CD14-positive monocyte (primary cell): ENCODE measurements around the gene TRIM15. TPM values are rescaled to one million over a fixed set of nuclear protein-coding genes. Genes with fewer than 3 reads are reported as not detected.
A peak's percentile ranks its signal among the peaks of the same experiment; 100 is the strongest.
"Not testable (repeated sequence)": the region's sequence is repeated elsewhere in the genome, so short reads cannot be mapped to it uniquely, and the experiment has no call there.

Experiments
- DNase-seq, 3 donors: peaks; one replicate each; pipeline ENCODE4 v3.0.0-alpha.2; 2011 to 2022
- H2AFZ ChIP-seq: 2 replicates; pipeline ENCODE4 v1.6.0; 2012; ENCODE audit warnings: mild to moderate bottlenecking, low read depth, low read length, inconsistent platforms; ENCODE audit not compliant: insufficient read depth, poor library complexity, severe bottlenecking
- H3K27ac ChIP-seq, 2 donors: 1 replicate in 1 of 2; 2 replicates in 1 of 2; pipeline ENCODE4 v1.5.1; 2012 to 2013; ENCODE audit warnings: low read length in 2 of 2, control low read depth in 1 of 2, inconsistent platforms in 1 of 2, low read depth in 1 of 2, mild to moderate bottlenecking in 1 of 2
- H3K27me3 ChIP-seq, 2 donors: one replicate each; pipeline versions ENCODE4 v1.6.0 to v1.6.1; 2011 to 2013; ENCODE audit warnings: low read length in 2 of 2; ENCODE audit not compliant: control insufficient read depth in 2 of 2, insufficient read depth in 2 of 2
- H3K36me3 ChIP-seq, 2 donors: replicated peaks in 1 of 2; 1 replicate in 1 of 2; 2 replicates in 1 of 2; pipeline versions ENCODE4 v1.5.1 to v1.6.1; 2012 to 2013; ENCODE audit warnings: low read length in 2 of 2, control low read depth in 1 of 2, inconsistent platforms in 1 of 2, mild to moderate bottlenecking in 1 of 2; ENCODE audit not compliant: insufficient read depth in 2 of 2, control insufficient read depth in 1 of 2
- H3K4me1 ChIP-seq, 2 donors: 1 replicate in 1 of 2; 2 replicates in 1 of 2; pipeline versions ENCODE4 v1.5.1 to v1.6.1; 2012 to 2013; ENCODE audit warnings: low read length in 2 of 2, control low read depth in 1 of 2, inconsistent platforms in 1 of 2, mild to moderate bottlenecking in 1 of 2, moderate library complexity in 1 of 2; ENCODE audit not compliant: insufficient read depth in 2 of 2, control insufficient read depth in 1 of 2
- H3K4me2 ChIP-seq: replicated peaks from 2 replicates; pipeline ENCODE3; 2012; ENCODE audit warnings: low read length, moderate library complexity, mild to moderate bottlenecking; ENCODE audit not compliant: poor library complexity, severe bottlenecking; ENCODE audit errors: extremely low read depth
- H3K4me3 ChIP-seq, 3 experiments: fragments of 200-600 bp in 1 of 3; sonication (generic) in 1 of 3; replicated peaks in 1 of 3; 1 replicate in 2 of 3; 2 replicates in 1 of 3; pipeline ENCODE4 v1.5.1; 2011 to 2013; ENCODE audit warnings: low read length in 3 of 3, mild to moderate bottlenecking in 3 of 3, control low read depth in 2 of 3, low read depth in 2 of 3, inconsistent platforms in 1 of 3, moderate library complexity in 1 of 3
- H3K79me2 ChIP-seq: 2 replicates; pipeline ENCODE4 v1.6.0; 2012; ENCODE audit warnings: mild to moderate bottlenecking, control low read depth, inconsistent platforms, low read length, moderate library complexity; ENCODE audit not compliant: insufficient read depth
- H3K9ac ChIP-seq: 2 replicates; pipeline ENCODE4 v1.6.0; 2017; ENCODE audit warnings: low read length, mild to moderate bottlenecking; ENCODE audit not compliant: insufficient read depth, poor library complexity, severe bottlenecking
- H3K9me3 ChIP-seq, 2 donors: replicated peaks in 1 of 2; 1 replicate in 1 of 2; 2 replicates in 1 of 2; pipeline versions ENCODE4 v1.5.1 to v1.6.1; 2012 to 2013; ENCODE audit warnings: low read length in 2 of 2, control low read depth in 1 of 2; ENCODE audit not compliant: control insufficient read depth in 1 of 2, insufficient read depth in 1 of 2
- H4K20me1 ChIP-seq: 2 replicates; pipeline ENCODE4 v1.6.0; 2012; ENCODE audit warnings: mild to moderate bottlenecking, low read length, control low read depth, moderate library complexity; ENCODE audit not compliant: insufficient read depth
- H3K27ac Mint-ChIP-seq, 7 donors: one replicate each; pipeline ENCODE4 v1.8.0; 2020; ENCODE audit warnings: mild to moderate bottlenecking in 7 of 7, mixed read lengths in 7 of 7, moderate library complexity in 6 of 7, inconsistent platforms in 2 of 7
- H3K27me3 Mint-ChIP-seq, 3 donors: one replicate each; pipeline ENCODE4 v1.8.0; 2021 to 2022; ENCODE audit warnings: low read depth in 3 of 3, mild to moderate bottlenecking in 3 of 3, mixed read lengths in 3 of 3, moderate library complexity in 3 of 3, inconsistent platforms in 1 of 3
- H3K36me3 Mint-ChIP-seq, 2 donors: one replicate each; pipeline ENCODE4 v1.8.0; 2020; ENCODE audit warnings: mixed read lengths in 2 of 2, inconsistent platforms in 1 of 2, mild to moderate bottlenecking in 1 of 2
- H3K4me1 Mint-ChIP-seq: one replicate; pipeline ENCODE4 v1.8.0; 2020; ENCODE audit warnings: mild to moderate bottlenecking, mixed read lengths
- H3K4me3 Mint-ChIP-seq, 2 donors: one replicate each; pipeline ENCODE4 v1.8.0; 2020; ENCODE audit warnings: mild to moderate bottlenecking in 2 of 2, mixed read lengths in 2 of 2, moderate library complexity in 1 of 2
- H3K9me3 Mint-ChIP-seq, 7 donors: one replicate each; pipeline ENCODE4 v1.8.0; 2020 to 2022; ENCODE audit warnings: mixed read lengths in 7 of 7, mild to moderate bottlenecking in 6 of 7, moderate library complexity in 6 of 7, inconsistent platforms in 2 of 7
- WGBS: methylation state at CpG from one replicate; pipeline ENCODE4 v1.1.5; 2013; ENCODE audit warnings: missing lambda C conversion rate; ENCODE audit not compliant: insufficient coverage; 5-methylcytosine and 5-hydroxymethylcytosine counted together
- intact Hi-C, 2 donors: fragments of 100-400 bp; cut with micrococcal nuclease; formaldehyde crosslinking; loops; one replicate each; pipeline versions ENCODE4 v1.15.0 to v1.15.1; 2023
- polyA plus RNA-seq, 3 donors: library from polyadenylated mRNA; depleted of rRNA in 1 of 3; unstranded in 2 of 3; stranded (reverse) in 1 of 3; fragments of 300-500 nt in 2 of 3; fragments of >200 nt in 1 of 3; fragmentation: Illumina TruSeq in 2 of 3; gene quantifications; 1 replicate in 2 of 3; 2 replicates in 1 of 3; pipeline ENCODE4 v1.2.3, GENCODE V29; 2012 to 2021
- TF ChIP-seq, protein P1 (sequence below): fragments of 200-600 bp; IDR thresholded peaks from one replicate; pipeline ENCODE4 v1.8.0; 2022; ENCODE audit warnings: antibody characterized with exemption, mild to moderate bottlenecking

TRIM15 gene
- polyA plus RNA-seq, 3 donors, result not detected

DNA sequence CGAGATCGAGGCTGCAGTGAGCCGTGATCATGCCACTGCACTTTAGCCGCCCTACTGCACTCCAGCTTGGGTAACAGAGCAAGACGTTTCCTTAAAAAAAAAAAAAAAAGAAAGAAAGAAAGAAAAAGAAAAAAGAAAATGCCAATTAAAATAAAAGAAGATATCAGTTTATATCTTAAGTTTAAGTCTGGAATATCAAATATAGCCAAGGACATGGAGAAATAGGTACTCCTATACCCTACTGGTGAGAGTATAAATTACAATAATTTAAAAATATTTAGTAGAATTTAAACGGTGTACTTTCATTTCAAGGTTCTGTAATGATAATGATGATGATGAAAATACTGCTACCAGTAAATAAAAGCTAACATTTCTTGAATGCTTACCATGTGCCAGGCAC, 46.6 kb upstream of the TRIM15 start:
- H3K4me3 Mint-ChIP-seq, result no peak overlapping the region
- DNase-seq, result no peak
- no CpG with 5 or more reads among the region's 6 CpGs for WGBS
- H3K4me2 ChIP-seq, result no peak overlapping the region
- no peaks in the 10 kb centered on the region for H3K36me3 ChIP-seq
- H3K4me1 Mint-ChIP-seq, result no peaks in the 10 kb centered on the region
- H2AFZ ChIP-seq, result no peak overlapping the region
- peaks cover 32 to 38% of the 10 kb centered on the region in 2 donors for H3K27me3 ChIP-seq
- no peaks in the 10 kb centered on the region for H3K36me3 Mint-ChIP-seq
- H3K27ac ChIP-seq, result no peak overlapping the region
- H3K9me3 Mint-ChIP-seq, result no peaks in the 10 kb centered on the region
- H3K9ac ChIP-seq, result no peak overlapping the region
- intact Hi-C loops, result no loop called here
- H3K4me1 ChIP-seq, result no peaks in the 10 kb centered on the region
- no peaks in the 10 kb centered on the region for H3K9me3 ChIP-seq
- no peak overlapping the region for H3K27ac Mint-ChIP-seq
- no peaks in the 10 kb centered on the region for H3K79me2 ChIP-seq
- no peaks in the 10 kb centered on the region for H4K20me1 ChIP-seq
- H3K4me3 ChIP-seq, result no peak overlapping the region
- peaks cover 37 to 41% (median 39%) of the 10 kb centered on the region in 3 donors for H3K27me3 Mint-ChIP-seq
- TF ChIP-seq, protein P1, sequence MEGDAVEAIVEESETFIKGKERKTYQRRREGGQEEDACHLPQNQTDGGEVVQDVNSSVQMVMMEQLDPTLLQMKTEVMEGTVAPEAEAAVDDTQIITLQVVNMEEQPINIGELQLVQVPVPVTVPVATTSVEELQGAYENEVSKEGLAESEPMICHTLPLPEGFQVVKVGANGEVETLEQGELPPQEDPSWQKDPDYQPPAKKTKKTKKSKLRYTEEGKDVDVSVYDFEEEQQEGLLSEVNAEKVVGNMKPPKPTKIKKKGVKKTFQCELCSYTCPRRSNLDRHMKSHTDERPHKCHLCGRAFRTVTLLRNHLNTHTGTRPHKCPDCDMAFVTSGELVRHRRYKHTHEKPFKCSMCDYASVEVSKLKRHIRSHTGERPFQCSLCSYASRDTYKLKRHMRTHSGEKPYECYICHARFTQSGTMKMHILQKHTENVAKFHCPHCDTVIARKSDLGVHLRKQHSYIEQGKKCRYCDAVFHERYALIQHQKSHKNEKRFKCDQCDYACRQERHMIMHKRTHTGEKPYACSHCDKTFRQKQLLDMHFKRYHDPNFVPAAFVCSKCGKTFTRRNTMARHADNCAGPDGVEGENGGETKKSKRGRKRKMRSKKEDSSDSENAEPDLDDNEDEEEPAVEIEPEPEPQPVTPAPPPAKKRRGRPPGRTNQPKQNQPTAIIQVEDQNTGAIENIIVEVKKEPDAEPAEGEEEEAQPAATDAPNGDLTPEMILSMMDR, result peak; percentile 47

- intact Hi-C loops, H3K4me2 ChIP-seq, H3K9me3 ChIP-seq, H3K36me3 ChIP-seq, H3K27ac ChIP-seq, H2AFZ ChIP-seq, H3K4me3 ChIP-seq, H3K9me3 Mint-ChIP-seq, H3K36me3 Mint-ChIP-seq, H4K20me1 ChIP-seq, H3K4me1 Mint-ChIP-seq, H3K4me3 Mint-ChIP-seq, H3K79me2 ChIP-seq, H3K4me1 ChIP-seq, H3K9ac ChIP-seq, H3K27ac Mint-ChIP-seq, DNase-seq: not testable (repeated sequence)
- H3K27me3 Mint-ChIP-seq, result peaks cover 22 to 34% (median 23%) of the 10 kb centered on the region in 3 donors
- H3K27me3 ChIP-seq, result peaks cover 13 to 23% of the 10 kb centered on the region in 2 donors
- WGBS, result 100% methylated on average over 1 of the region's 5 CpGs
Measured at GRCh38 chr6:30118691-30119090, 44.7 kb upstream of the TRIM15 start.
